K562 (cell line): ENCODE results near the gene BCKDHB. TPM values are rescaled to one million over a fixed set of nuclear protein-coding genes. Genes with fewer than 3 reads are reported as not detected.

Source experiments
- BHLHE40 ChIP-seq: IDR thresholded peaks from 2 replicates; pipeline ENCODE4 v1.6.1; 2011; ENCODE audit warnings: low read length, improper control_type of control experiment
- HOXB6 ChIP-seq: fragments of 250-450 bp; sonication (Bioruptor Pico); IDR thresholded peaks from 2 replicates; pipeline ENCODE4 v1.5.1; 2022; ENCODE audit warnings: mild to moderate bottlenecking, borderline replicate concordance
- KDM5B ChIP-seq: fragments of 200-600 bp; sonication (generic); IDR thresholded peaks from 2 replicates; pipeline ENCODE4 v1.6.1; 2012; ENCODE audit warnings: low read depth, mild to moderate bottlenecking, moderate library complexity, low read length, control low read depth, inconsistent platforms; ENCODE audit not compliant: insufficient replicate concordance
- KLF13 ChIP-seq: fragments of 450-650 bp; IDR thresholded peaks from 2 replicates; pipeline ENCODE4 v1.6.1; 2016; ENCODE audit warnings: missing genetic modification characterization, low read depth, mild to moderate bottlenecking, missing compliant biosample characterization, moderate library complexity, borderline replicate concordance
- SMARCE1 ChIP-seq: fragments of 450-650 bp; IDR thresholded peaks from 2 replicates; pipeline ENCODE4 v1.7.1; 2016; ENCODE audit warnings: mild to moderate bottlenecking
- TSC22D4 ChIP-seq: fragments of 450-650 bp; IDR thresholded peaks from 2 replicates; pipeline ENCODE4 v1.6.1; 2016; ENCODE audit warnings: missing genetic modification characterization, missing biosample characterization, control low read depth
- polyA plus RNA-seq, 8 experiments: library from polyadenylated mRNA; depleted of rRNA in 4 of 8; stranded (reverse) in 5 of 8; unstranded in 3 of 8; fragments of >200 nt; fragmentation: Nextera tagmentation in 2 of 8; fragmentation: Illumina TruSeq in 1 of 8; extraction: Ambion mirVana in 2 of 8; extraction: Trizol in 1 of 8; gene quantifications; 2 replicates each; pipeline versions ENCODE4 v1.2.1 to v1.2.3, GENCODE V29; 2011 to 2014; ENCODE audit warnings: inconsistent platforms in 1 of 8, missing spikeins in 1 of 8
- total RNA-seq, 7 experiments: library from RNA; depleted of rRNA in 6 of 7; stranded (reverse); fragments of >200 nt in 6 of 7; fragmentation: Illumina TruSeq in 2 of 7; extraction: Trizol in 2 of 7; gene quantifications; 2 replicates each; pipeline versions ENCODE4 v1.2.1 to v1.2.3, GENCODE V29; 2011 to 2021; ENCODE audit warnings: low replicate concordance in 1 of 7
- TF ChIP-seq, protein P1 (sequence below): IDR thresholded peaks from 3 replicates; pipeline ENCODE4 v1.6.1; 2011; ENCODE audit warnings: borderline replicate concordance, mild to moderate bottlenecking, moderate library complexity; ENCODE audit not compliant: insufficient read length; ENCODE audit errors: extremely low read depth
- TF ChIP-seq, protein P2 (sequence below): fragments of 250-450 bp; sonication (Bioruptor Pico); IDR thresholded peaks from 2 replicates; pipeline ENCODE4 v1.8.0; 2022; ENCODE audit warnings: moderate library complexity, mild to moderate bottlenecking, inconsistent platforms

Gene BCKDHB
- total and polyA plus RNA-seq, 9 of the 15 experiments (the other 6 are each of a cell fraction or from before 2014, with no cell fraction given): 4.1 to 23.7 (median 7.5) TPM

DNA sequence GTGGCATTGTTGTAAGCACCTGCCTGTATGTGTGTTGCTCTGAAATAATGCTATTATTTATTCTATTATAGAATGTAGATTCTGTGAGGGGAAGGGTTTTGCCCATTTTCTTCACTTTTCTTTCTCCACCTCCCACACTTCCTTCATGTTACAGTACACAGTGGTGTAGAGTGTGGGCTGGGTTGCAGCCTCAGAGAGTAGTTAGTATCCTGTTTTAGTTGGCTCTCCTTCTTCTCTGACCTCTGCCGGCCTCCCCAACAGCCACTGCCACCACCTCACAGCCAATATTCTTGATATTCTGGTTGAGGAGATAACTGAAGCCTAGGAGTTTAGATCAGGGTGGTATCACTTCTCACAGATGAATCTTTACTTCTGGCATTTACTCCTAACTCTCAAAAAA is 143.4 kb downstream of the BCKDHB start (continued):
- TF ChIP-seq HOXB6 (CRISPR knock-in tag): no peak
- TF ChIP-seq SMARCE1: no peak
- TF ChIP-seq, protein P1, sequence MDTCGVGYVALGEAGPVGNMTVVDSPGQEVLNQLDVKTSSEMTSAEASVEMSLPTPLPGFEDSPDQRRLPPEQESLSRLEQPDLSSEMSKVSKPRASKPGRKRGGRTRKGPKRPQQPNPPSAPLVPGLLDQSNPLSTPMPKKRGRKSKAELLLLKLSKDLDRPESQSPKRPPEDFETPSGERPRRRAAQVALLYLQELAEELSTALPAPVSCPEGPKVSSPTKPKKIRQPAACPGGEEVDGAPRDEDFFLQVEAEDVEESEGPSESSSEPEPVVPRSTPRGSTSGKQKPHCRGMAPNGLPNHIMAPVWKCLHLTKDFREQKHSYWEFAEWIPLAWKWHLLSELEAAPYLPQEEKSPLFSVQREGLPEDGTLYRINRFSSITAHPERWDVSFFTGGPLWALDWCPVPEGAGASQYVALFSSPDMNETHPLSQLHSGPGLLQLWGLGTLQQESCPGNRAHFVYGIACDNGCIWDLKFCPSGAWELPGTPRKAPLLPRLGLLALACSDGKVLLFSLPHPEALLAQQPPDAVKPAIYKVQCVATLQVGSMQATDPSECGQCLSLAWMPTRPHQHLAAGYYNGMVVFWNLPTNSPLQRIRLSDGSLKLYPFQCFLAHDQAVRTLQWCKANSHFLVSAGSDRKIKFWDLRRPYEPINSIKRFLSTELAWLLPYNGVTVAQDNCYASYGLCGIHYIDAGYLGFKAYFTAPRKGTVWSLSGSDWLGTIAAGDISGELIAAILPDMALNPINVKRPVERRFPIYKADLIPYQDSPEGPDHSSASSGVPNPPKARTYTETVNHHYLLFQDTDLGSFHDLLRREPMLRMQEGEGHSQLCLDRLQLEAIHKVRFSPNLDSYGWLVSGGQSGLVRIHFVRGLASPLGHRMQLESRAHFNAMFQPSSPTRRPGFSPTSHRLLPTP: no peak
- TF ChIP-seq BHLHE40: no peak
- TF ChIP-seq, protein P2, sequence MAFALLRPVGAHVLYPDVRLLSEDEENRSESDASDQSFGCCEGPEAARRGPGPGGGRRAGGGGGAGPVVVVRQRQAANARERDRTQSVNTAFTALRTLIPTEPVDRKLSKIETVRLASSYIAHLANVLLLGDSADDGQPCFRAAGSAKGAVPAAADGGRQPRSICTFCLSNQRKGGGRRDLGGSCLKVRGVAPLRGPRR: no peak
- TF ChIP-seq KDM5B: no peak
- TF ChIP-seq TSC22D4 (tag): no peak
- TF ChIP-seq KLF13 (tag): no peak
